Measurements from ENCODE around the gene HOXA6.

The HOXA6 gene

DNA sequence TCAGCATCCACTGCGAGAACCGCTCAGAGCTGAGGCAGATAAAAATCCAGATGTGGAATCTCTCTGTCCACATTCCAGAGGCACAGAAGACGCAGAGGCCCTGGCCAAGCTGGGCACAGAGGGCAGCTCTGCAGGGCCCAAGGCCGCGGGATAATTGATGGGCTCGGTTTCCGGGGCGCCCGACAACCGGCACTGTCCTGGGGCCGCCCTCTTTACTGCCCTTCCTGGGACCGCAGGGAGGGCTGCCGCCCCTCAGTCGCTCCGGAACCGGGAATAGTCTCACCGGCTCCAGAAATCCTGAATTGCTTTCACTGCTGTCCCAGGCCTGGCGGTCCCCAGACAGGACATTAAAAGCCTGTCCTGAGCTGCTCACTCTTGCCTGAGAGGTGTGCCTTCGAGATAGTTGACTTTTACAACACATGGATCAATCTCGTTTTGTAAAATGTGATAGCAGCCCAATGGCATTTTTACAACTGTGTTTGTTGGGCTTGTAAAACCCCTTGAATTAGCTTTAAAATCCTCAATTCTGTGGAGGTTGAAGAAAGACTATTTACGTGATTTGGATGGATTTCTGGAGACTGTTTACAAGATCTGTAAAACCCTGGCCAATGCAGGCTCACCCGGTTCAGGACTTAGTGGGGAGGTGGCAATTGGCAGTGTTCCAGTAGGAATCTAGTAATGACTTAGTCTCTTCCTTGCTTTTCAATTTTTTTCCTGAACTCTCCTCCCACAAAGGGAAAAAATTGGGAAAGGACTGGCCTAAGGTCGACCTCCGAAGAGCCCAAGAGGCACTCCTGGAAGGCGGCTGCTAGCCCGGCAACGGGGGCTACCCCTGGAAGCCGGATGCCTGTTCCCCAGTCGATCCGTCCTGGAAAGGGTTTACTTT lies 1.4 kb upstream of the HOXA6 start:
- no peak for DNase-seq

DNA sequence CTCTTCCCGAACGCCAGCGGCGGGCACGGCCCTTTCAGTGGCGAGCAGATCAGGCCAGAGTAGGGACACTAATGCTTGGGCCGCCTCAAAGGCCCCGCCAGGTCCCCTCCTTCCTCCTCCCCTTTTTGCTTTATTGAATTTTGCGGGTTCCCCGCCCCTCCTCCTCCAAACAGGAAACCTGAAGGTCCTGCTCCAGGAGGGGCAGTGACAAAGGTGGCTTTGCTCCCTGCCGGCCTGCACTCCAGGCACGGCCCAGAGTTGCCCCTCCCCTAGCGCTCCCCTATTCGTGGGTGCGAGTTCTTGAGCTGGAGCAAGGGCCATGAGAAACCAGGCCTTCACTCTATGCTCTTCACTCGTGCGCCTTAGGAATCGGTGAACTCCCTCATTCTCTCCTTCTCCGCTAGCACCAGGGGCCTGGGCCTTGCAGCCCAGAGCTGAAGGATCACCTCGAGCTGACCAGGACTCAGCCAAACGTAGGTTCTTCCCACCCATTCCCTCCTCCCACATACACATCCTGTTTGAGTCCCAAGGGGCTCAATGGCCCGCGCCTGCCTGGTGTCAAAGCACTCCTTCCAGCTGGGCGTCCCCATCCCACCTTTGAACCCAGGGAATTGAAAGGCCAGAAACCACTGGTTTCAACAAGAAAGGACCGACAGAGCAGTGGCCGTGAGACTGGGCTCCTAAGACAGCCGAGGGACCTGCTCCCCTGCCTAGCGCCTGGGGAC lies 619 bp upstream of the HOXA6 start:
- DNase-seq: no peak

DNA sequence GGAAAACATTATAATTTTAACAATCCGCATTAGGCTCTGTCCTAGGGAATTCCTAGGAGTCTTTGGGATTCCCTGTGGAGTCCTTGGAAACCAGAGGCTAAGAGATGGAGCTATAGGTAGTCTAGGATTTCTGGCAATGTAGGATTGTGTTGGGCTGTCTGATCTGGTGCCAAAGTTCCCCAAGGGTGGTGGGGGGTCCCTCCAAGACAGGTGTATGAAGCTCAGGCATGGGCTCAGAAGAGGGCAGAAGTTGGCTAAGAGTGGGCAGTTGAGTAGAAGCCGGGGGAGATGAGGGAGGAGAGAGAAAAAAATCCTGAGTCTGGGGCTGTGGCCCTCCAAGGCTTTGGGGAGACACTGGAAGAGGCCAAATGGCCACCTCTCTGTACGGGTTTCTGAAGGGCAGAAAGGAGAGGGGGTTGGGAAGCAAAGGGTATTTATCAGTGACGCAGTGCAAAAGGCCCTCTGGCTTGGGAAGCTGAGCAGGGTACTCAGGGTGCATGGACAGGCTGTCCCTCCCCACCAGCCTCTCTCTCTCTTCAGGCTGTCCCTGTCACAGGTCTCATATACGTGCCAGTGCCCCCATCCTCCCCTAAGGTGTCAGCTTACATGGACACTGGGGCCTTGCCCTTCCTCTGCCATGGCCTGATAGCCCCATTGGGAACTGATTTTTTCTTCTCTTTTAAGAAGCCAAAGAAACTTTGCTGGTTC lies 929 bp downstream of the HOXA6 start:
- DNase-seq: no peak

- no peak for DNase-seq
These were observed 1.6 kb downstream of the HOXA6 start for GRCh38 chr7:27145914-27146412.

GRCh38 chr7:27145165-27145913 lies 2.2 kb downstream of the HOXA6 start:
- DNase-seq: no peak

- DNase-seq: no peak
These were observed 2.8 kb downstream of the HOXA6 start for GRCh38 chr7:27144781-27145164.

- DNase-seq: no peak
These were observed 3.4 kb downstream of the HOXA6 start for GRCh38 chr7:27143950-27144780.

GRCh38 chr7:27143023-27143949 lies 4.3 kb downstream of the HOXA6 start, which contains the start of gene HOXA5:
Gene HOXA5 (minus strand): TSS chr7:27143681. CDS start chr7:27143607, 74 bp downstream.
- DNase-seq: no peak

GRCh38 chr7:27142580-27143022 lies 5.0 kb downstream of the HOXA6 start:
- DNase-seq: no peak

- no peak for DNase-seq
These were observed 5.5 kb downstream of the HOXA6 start for GRCh38 chr7:27141923-27142579.

GRCh38 chr7:27141137-27141922 lies 6.2 kb downstream of the HOXA6 start:
- no peak for DNase-seq

- no peak for DNase-seq
These were observed 7.3 kb downstream of the HOXA6 start for GRCh38 chr7:27140126-27140857.

GRCh38 chr7:27139334-27140125 lies 8.0 kb downstream of the HOXA6 start:
- no peak for DNase-seq

DNA sequence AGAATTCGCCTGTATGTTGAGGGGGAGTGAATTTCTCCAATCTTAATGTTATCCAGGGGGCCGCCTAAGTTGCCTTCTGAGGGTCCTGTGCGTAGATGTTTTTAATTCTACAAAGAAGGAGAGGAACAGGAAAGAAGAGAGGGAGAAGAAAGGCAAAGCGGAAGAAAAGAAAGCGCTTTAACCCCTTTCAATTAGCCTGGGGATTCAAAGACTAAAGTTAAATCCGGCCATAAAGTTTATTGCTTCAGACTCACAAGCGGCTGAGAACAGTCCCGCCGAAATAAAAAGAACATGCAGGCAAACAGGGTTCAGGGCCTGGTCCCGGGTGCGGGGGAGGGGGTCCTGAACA lies 8.6 kb downstream of the HOXA6 start:
- DNase-seq: no peak

DNA sequence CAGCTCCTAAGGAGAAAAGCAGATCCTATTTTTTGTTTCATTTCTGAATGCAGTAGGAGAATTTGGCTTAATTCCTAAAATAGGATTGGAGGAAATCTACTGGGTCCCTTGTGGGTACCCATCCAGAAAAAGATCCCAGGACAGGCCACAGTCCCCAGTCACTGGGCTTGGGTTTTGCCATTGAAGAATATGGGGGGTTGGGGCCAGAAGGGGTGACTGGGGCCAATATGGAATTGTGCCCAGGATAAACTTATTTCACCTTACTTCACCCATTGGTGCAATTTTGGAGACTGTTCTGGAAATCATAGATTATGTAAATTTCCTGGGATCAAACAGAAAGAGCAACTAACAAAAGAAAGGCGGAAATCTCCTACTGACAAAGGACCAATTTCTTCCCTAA lies 9.1 kb downstream of the HOXA6 start:
- DNase-seq: no peak

DNA sequence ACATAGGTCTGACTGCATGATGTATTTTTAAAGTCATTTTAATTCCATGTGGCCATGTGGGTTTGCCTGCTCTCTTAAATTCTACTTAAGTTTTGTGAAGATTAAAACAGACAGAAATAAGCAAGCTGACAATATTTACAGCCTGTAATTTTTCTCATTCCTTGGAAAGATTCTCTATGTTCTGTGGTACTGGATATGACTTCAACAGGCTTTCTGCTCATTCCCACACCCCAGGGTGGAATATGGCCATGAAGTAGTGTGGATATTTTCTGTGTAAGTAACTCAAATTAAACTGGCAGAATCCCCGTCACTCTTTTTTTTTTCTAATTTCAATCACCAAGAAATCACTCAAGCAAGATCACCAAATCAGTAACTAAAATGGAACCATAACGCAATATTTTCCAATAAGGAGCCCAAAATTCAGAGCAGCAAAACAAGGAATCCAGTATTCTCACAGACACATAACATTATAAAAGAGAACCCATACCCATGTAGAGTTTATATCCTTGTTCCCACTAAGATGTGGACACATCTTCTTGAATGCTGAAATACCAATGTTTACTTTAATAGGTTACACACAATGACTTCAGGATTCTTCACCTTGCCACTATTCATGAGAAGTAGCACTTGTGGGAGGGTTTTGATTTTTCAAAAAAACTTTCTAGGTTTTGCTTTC lies 9.8 kb downstream of the HOXA6 start:
- DNase-seq: no peak

DNA sequence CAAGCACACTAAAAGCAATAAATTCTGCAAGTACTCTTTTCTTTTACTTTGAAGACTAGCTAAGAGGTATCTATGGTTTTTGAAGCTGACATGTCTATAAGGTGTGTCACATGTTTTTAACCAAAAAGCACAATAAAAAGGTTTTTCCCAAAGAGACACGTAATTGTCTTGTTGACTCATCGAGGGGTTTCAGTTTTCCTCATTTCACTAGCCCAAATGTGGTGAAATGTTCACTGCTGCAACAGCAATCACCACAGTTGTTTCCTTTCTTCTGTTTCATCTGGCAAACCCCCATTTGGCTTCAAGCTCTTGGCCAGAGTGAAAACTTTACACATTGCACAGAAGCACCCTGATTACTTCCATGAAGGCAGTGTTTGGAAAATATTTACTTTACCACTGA lies 13.2 kb downstream of the HOXA6 start:
- no peak for DNase-seq
